T-cell (primary cell): ENCODE data around the gene LIN54. TPM values are rescaled to one million over a fixed set of nuclear protein-coding genes. Genes with fewer than 3 reads are reported as not detected.

ENCODE experiments used
- ATAC-seq, 4 experiments: fragments of 200-7000 bp in 3 of 4; fragments of 150-1000 bp in 1 of 4; cut with Tn5 transposase; replicated peaks in 1 of 4; 1 replicate in 3 of 4; 2 replicates in 1 of 4; pipeline ENCODE4 v1.10.0; 2021; ENCODE audit warnings: moderate library complexity in 3 of 4, mild to moderate bottlenecking in 2 of 4, moderate number of reproducible peaks in 1 of 4
- CTCF ChIA-PET, 2 donors: fragments of 300-600 bp; sonication (Branson Sonifier 250); formaldehyde crosslinking; loops; one replicate each; lab custom pipeline; 2022; ENCODE audit warnings: antibody characterized with exemption in 2 of 2; lab: Charles Lee
- POLR2A ChIA-PET, 2 donors: fragments of 300-600 bp; sonication (Branson Sonifier 250); formaldehyde crosslinking; loops; one replicate each; lab custom pipeline; 2022; ENCODE audit warnings: antibody characterized with exemption in 2 of 2; lab: Charles Lee
- DNase-seq, 35 experiments: peaks; one replicate each; pipeline versions ENCODE4 v3.0.0 to v3.0.0-alpha.2; 2013 to 2023
- H3K27ac ChIP-seq: one replicate; pipeline ENCODE4 v1.5.1; 2013; ENCODE audit warnings: low read length
- H3K27me3 ChIP-seq, 2 experiments: replicated peaks in 1 of 2; 1 replicate in 1 of 2; 2 replicates in 1 of 2; pipeline versions ENCODE4 v1.6.1 to v1.7.0; 2013; ENCODE audit warnings: low read length in 1 of 2, mixed read lengths in 1 of 2; ENCODE audit not compliant: control insufficient read depth in 2 of 2, insufficient read depth in 2 of 2; ENCODE audit errors: extremely low read depth in 1 of 2
- H3K36me3 ChIP-seq, 2 donors: 1 replicate in 1 of 2; 2 replicates in 1 of 2; pipeline versions ENCODE4 v1.6.1 to v1.7.0; 2013; ENCODE audit warnings: low read length in 1 of 2; ENCODE audit not compliant: control insufficient read depth in 2 of 2, insufficient read depth in 1 of 2; ENCODE audit errors: extremely low read depth in 1 of 2
- H3K4me1 ChIP-seq, 2 experiments: 1 replicate in 1 of 2; 2 replicates in 1 of 2; pipeline versions ENCODE4 v1.6.1 to v1.7.0; 2013; ENCODE audit warnings: low read length in 2 of 2, mixed read lengths in 1 of 2; ENCODE audit not compliant: insufficient read depth in 2 of 2, control insufficient read depth in 1 of 2; ENCODE audit errors: extremely low read depth in 1 of 2
- H3K4me3 ChIP-seq, 2 donors: 1 replicate in 1 of 2; 2 replicates in 1 of 2; pipeline versions ENCODE4 v1.5.1 to v1.7.0; 2013; ENCODE audit warnings: mild to moderate bottlenecking in 2 of 2, low read length in 1 of 2, moderate library complexity in 1 of 2; ENCODE audit not compliant: control insufficient read depth in 1 of 2; ENCODE audit errors: extremely low read depth in 1 of 2
- H3K9me3 ChIP-seq: 2 replicates; pipeline ENCODE4 v1.7.0; 2013
- H3K27ac Mint-ChIP-seq, 2 donors: one replicate each; pipeline ENCODE4 v1.8.0; 2020 to 2021; ENCODE audit warnings: mild to moderate bottlenecking in 2 of 2, mixed read lengths in 2 of 2
- H3K27me3 Mint-ChIP-seq, 2 donors: one replicate each; pipeline ENCODE4 v1.8.0; 2021 to 2022; ENCODE audit warnings: mixed read lengths in 2 of 2
- H3K36me3 Mint-ChIP-seq: one replicate; pipeline ENCODE4 v1.8.0; 2021; ENCODE audit warnings: mixed read lengths
- H3K4me1 Mint-ChIP-seq, 3 donors: one replicate each; pipeline ENCODE4 v1.8.0; 2020 to 2022; ENCODE audit warnings: mixed read lengths in 3 of 3, mild to moderate bottlenecking in 1 of 3
- H3K4me3 Mint-ChIP-seq, 3 donors: one replicate each; pipeline ENCODE4 v1.8.0; 2020 to 2022; ENCODE audit warnings: mild to moderate bottlenecking in 3 of 3, mixed read lengths in 3 of 3, moderate library complexity in 3 of 3
- H3K9me3 Mint-ChIP-seq, 3 donors: one replicate each; pipeline ENCODE4 v1.8.0; 2020 to 2022; ENCODE audit warnings: mixed read lengths in 3 of 3
- WGBS: methylation state at CpG from one replicate; pipeline ENCODE4 v1.1.5; 2013; ENCODE audit warnings: missing lambda C conversion rate; ENCODE audit not compliant: insufficient coverage; 5-methylcytosine and 5-hydroxymethylcytosine counted together
- total RNA-seq, 35 experiments: library from RNA in 6 of 35; stranded (reverse) in 6 of 35; fragments of 120-200 nt in 1 of 35; gene quantifications; one replicate each; pipeline versions ENCODE4 v1.2.1 to v1.2.4 and lab custom pipeline; 2013 to 2026

LIN54 gene
- total RNA-seq, 5 donors from 2014 or later (not counting 1 experiment from before 2014, with no cell fraction given): 15.1 to 17.9 (median 16.8) TPM

GRCh38 chr4:82975792-82976191 lies 34.8 kb downstream of the LIN54 start:
- H3K27ac Mint-ChIP-seq: no peak overlapping the region
- H3K4me3 ChIP-seq: no peak overlapping the region
- no peaks in the 10 kb centered on the region for H3K9me3 ChIP-seq
- H3K4me1 ChIP-seq: no peaks in the 10 kb centered on the region
- H3K36me3 ChIP-seq: no peaks in the 10 kb centered on the region
- CTCF ChIA-PET: interaction anchor here in 1 of 2 donors (0.6 kb wide), 1 partner anchor 708 kb away, joined by 3 read pairs; no protein-coding TSS in a partner anchor
- no peak for ATAC-seq
- no peaks in the 10 kb centered on the region for H3K27me3 ChIP-seq
- no peaks in the 10 kb centered on the region for H3K9me3 Mint-ChIP-seq
- no CpG with 5 or more reads among the region's 2 CpGs for WGBS
- H3K4me3 Mint-ChIP-seq: no peak overlapping the region
- no peak for DNase-seq
- H3K36me3 Mint-ChIP-seq: peaks cover 36% of the 10 kb centered on the region
- no peak overlapping the region for H3K27ac ChIP-seq
- H3K27me3 Mint-ChIP-seq: no peaks in the 10 kb centered on the region
- POLR2A ChIA-PET: no interaction called here
- H3K4me1 Mint-ChIP-seq: peaks cover 0 to 3% (median 0%) of the 10 kb centered on the region in 3 donors

- no peaks in the 10 kb centered on the region for H3K4me1 ChIP-seq
- CTCF ChIA-PET: no interaction called here
- no peaks in the 10 kb centered on the region for H3K27me3 Mint-ChIP-seq
- H3K4me3 ChIP-seq: no peak overlapping the region
- no peak overlapping the region for H3K27ac Mint-ChIP-seq
- no peaks in the 10 kb centered on the region for H3K9me3 Mint-ChIP-seq
- no peak overlapping the region for H3K27ac ChIP-seq
- DNase-seq (no peak), ATAC-seq (no peak)
- POLR2A ChIA-PET: no interaction called here
- H3K27me3 ChIP-seq: no peaks in the 10 kb centered on the region
- WGBS: no CpG with 5 or more reads among the region's 2 CpGs
- peaks cover 60% of the 10 kb centered on the region for H3K36me3 Mint-ChIP-seq
- peaks cover 0 to 3% (median 0%) of the 10 kb centered on the region in 3 donors for H3K4me1 Mint-ChIP-seq
- no peak overlapping the region for H3K4me3 Mint-ChIP-seq
- H3K36me3 ChIP-seq: peaks cover 0 to 26% of the 10 kb centered on the region in 2 donors
- H3K9me3 ChIP-seq: no peaks in the 10 kb centered on the region
Observed at GRCh38 chr4:82969414-82969813, 41.2 kb downstream of the LIN54 start.

- no peak for DNase-seq
- Histone ChIP-seq H3K36me3 (peaks cover 0 to 26% of the 10 kb centered on the region in 2 donors), H3K9me3 (no peaks in the 10 kb centered on the region), H3K4me3 (no peak overlapping the region), H3K4me1 (no peaks in the 10 kb centered on the region), H3K27ac (no peak overlapping the region), H3K27me3 (no peaks in the 10 kb centered on the region)
- 91% methylated on average over 4 of the region's 4 CpGs for WGBS
- Mint-ChIP-seq H3K27me3 (no peaks in the 10 kb centered on the region), H3K9me3 (no peaks in the 10 kb centered on the region), H3K4me1 (peaks cover 0 to 3% (median 0%) of the 10 kb centered on the region in 3 donors), H3K36me3 (peaks cover 61% of the 10 kb centered on the region), H3K4me3 (no peak overlapping the region), H3K27ac (no peak overlapping the region)
- no peak for ATAC-seq
- CTCF ChIA-PET: no interaction called here
- POLR2A ChIA-PET: no interaction called here
Observed at GRCh38 chr4:82968972-82969371, 41.7 kb downstream of the LIN54 start.

GRCh38 chr4:82965763-82966162 lies 44.9 kb downstream of the LIN54 start:
- no peak overlapping the region for H3K27ac ChIP-seq
- ATAC-seq (no peak), DNase-seq (no peak)
- CTCF ChIA-PET: no interaction called here
- H3K4me1 ChIP-seq: no peaks in the 10 kb centered on the region
- Mint-ChIP-seq H3K36me3 (peaks cover 67% of the 10 kb centered on the region), H3K27ac (peak overlapping the region in 1 of 2 donors; percentile 1), H3K4me1 (peaks cover 0 to 2% (median 0%) of the 10 kb centered on the region in 3 donors), H3K9me3 (no peaks in the 10 kb centered on the region), H3K4me3 (no peak overlapping the region), H3K27me3 (no peaks in the 10 kb centered on the region)
- H3K27me3 ChIP-seq: no peaks in the 10 kb centered on the region
- POLR2A ChIA-PET: no interaction called here
- H3K36me3 ChIP-seq: peaks cover 0 to 27% of the 10 kb centered on the region in 2 donors
- H3K9me3 ChIP-seq: no peaks in the 10 kb centered on the region
- no peak overlapping the region for H3K4me3 ChIP-seq
- WGBS: 100% methylated on average over 1 of the region's 2 CpGs

GRCh38 chr4:82957045-82957444 lies 53.6 kb downstream of the LIN54 start:
- no peaks in the 10 kb centered on the region for H3K27me3 Mint-ChIP-seq
- DNase-seq (no peak), ATAC-seq (no peak)
- peaks cover 38% of the 10 kb centered on the region for H3K36me3 Mint-ChIP-seq
- Histone ChIP-seq H3K9me3 (no peaks in the 10 kb centered on the region), H3K27me3 (no peaks in the 10 kb centered on the region), H3K4me1 (no peaks in the 10 kb centered on the region), H3K4me3 (no peak overlapping the region), H3K36me3 (peaks cover 0 to 16% of the 10 kb centered on the region in 2 donors), H3K27ac (no peak overlapping the region)
- 100% methylated on average over 1 of the region's 1 CpG for WGBS
- CTCF ChIA-PET: no interaction called here
- H3K4me1 Mint-ChIP-seq: peaks cover 2 to 12% (median 8%) of the 10 kb centered on the region in 3 donors
- POLR2A ChIA-PET: no interaction called here
- H3K27ac Mint-ChIP-seq: no peak overlapping the region
- H3K9me3 Mint-ChIP-seq: peaks cover 0 to 3% (median 0%) of the 10 kb centered on the region in 3 donors
- no peak overlapping the region for H3K4me3 Mint-ChIP-seq

- Mint-ChIP-seq H3K27me3 (no peaks in the 10 kb centered on the region), H3K36me3 (peaks cover 25% of the 10 kb centered on the region), H3K9me3 (peaks cover 0 to 3% (median 0%) of the 10 kb centered on the region in 3 donors), H3K27ac (no peak overlapping the region), H3K4me1 (peaks cover 2 to 12% (median 8%) of the 10 kb centered on the region in 3 donors), H3K4me3 (no peak overlapping the region)
- no peak overlapping the region for H3K4me3 ChIP-seq
- DNase-seq: no peak
- CTCF ChIA-PET: no interaction called here
- H3K36me3 ChIP-seq: peaks cover 0 to 8% of the 10 kb centered on the region in 2 donors
- H3K9me3 ChIP-seq: no peaks in the 10 kb centered on the region
- WGBS: no CpG with 5 or more reads among the region's 4 CpGs
- no peak for ATAC-seq
- H3K27ac ChIP-seq: no peak overlapping the region
- POLR2A ChIA-PET: no interaction called here
- no peaks in the 10 kb centered on the region for H3K4me1 ChIP-seq
- H3K27me3 ChIP-seq: no peaks in the 10 kb centered on the region
Observed at GRCh38 chr4:82954212-82954611, 56.4 kb downstream of the LIN54 start.

GRCh38 chr4:82951196-82951595 lies 59.4 kb downstream of the LIN54 start:
- ATAC-seq (no peak), DNase-seq (no peak)
- no CpG with 5 or more reads among the region's 2 CpGs for WGBS
- Mint-ChIP-seq H3K9me3 (peaks cover 0 to 3% (median 0%) of the 10 kb centered on the region in 3 donors), H3K4me3 (no peak overlapping the region), H3K4me1 (no peaks in the 10 kb centered on the region), H3K27ac (no peak overlapping the region), H3K36me3 (peaks cover 24% of the 10 kb centered on the region), H3K27me3 (no peaks in the 10 kb centered on the region)
- H3K4me3 ChIP-seq: no peak overlapping the region
- H3K9me3 ChIP-seq: no peaks in the 10 kb centered on the region
- no peaks in the 10 kb centered on the region for H3K4me1 ChIP-seq
- H3K36me3 ChIP-seq: peaks cover 0 to under 1% of the 10 kb centered on the region in 2 donors
- ChIA-PET POLR2A (no interaction called here), CTCF (no interaction called here)
- no peaks in the 10 kb centered on the region for H3K27me3 ChIP-seq
- no peak overlapping the region for H3K27ac ChIP-seq
